GM12891 (cell line): ENCODE measurements around the gene KRTAP19-5.
"Not testable (repeated sequence)": the region's sequence is repeated elsewhere in the genome, so short reads cannot be mapped to it uniquely, and the experiment has no call there.

Experiments used
- POLR2A ChIP-seq: IDR thresholded peaks from 2 replicates; pipeline ENCODE4 v1.6.1; 2011; ENCODE audit warnings: low read depth, low read length, control low read depth
- TAF1 ChIP-seq: IDR thresholded peaks from 2 replicates; pipeline ENCODE4 v1.6.1; 2011; ENCODE audit warnings: low read depth, low read length, control low read depth

- not testable (repeated sequence) for TF ChIP-seq POLR2A, TAF1
Observed at GRCh38 chr21:30505621-30506205, 3.8 kb upstream of the KRTAP19-5 start.
